Breast epithelium (tissue), 4 donors: ENCODE data around the gene TRIM24. TPM values are rescaled to one million over a fixed set of nuclear protein-coding genes. Genes with fewer than 3 reads are reported as not detected.

Experiments used
- DNase-seq, 2 donors: peaks; one replicate each; pipeline ENCODE4 v3.0.0-alpha.2; 2019; ENCODE audit warnings: low spot score in 2 of 2
- H3K27ac ChIP-seq, 2 donors: fragments of 200-600 bp; sonication (generic) in 1 of 2; one replicate each; pipeline ENCODE4 v1.5.1; 2016 to 2019; ENCODE audit warnings: mild to moderate bottlenecking in 1 of 2
- H3K27me3 ChIP-seq, 2 donors: fragments of 200-600 bp; sonication (generic) in 1 of 2; one replicate each; pipeline versions ENCODE4 v1.5.1 to v1.6.0; 2017 to 2019; ENCODE audit warnings: control low read depth in 1 of 2, mild to moderate bottlenecking in 1 of 2
- H3K36me3 ChIP-seq: fragments of 200-600 bp; one replicate; pipeline ENCODE4 v1.5.1; 2019
- H3K4me1 ChIP-seq, 2 donors: fragments of 200-600 bp; sonication (generic); one replicate each; pipeline ENCODE4 v1.5.1; 2016 to 2019; ENCODE audit warnings: control low read depth in 1 of 2
- H3K4me3 ChIP-seq, 3 donors: fragments of 200-600 bp; sonication (generic); 1 replicate in 2 of 3; 2 replicates in 1 of 3; pipeline ENCODE4 v1.5.1; 2016 to 2019; ENCODE audit warnings: mild to moderate bottlenecking in 3 of 3, moderate library complexity in 2 of 3
- H3K9me3 ChIP-seq, 2 donors: fragments of 200-600 bp; sonication (generic) in 1 of 2; one replicate each; pipeline ENCODE4 v1.5.1; 2016 to 2019; ENCODE audit warnings: control low read depth in 1 of 2
- POLR2A ChIP-seq: fragments of 450-650 bp; IDR thresholded peaks from one replicate; pipeline ENCODE4 v1.6.1; 2016; ENCODE audit warnings: antibody characterized with exemption, mild to moderate bottlenecking, moderate library complexity
- POLR2AphosphoS5 ChIP-seq, 3 donors: sonication (generic); formaldehyde crosslinking; IDR thresholded peaks; one replicate each; pipeline ENCODE4 v1.6.1; 2017; ENCODE audit warnings: antibody characterized with exemption in 3 of 3
- intact Hi-C: fragments of 100-400 bp; cut with DNase I; formaldehyde crosslinking; loops from one replicate; pipeline ENCODE4 v1.15.1; 2023; ENCODE audit warnings: low total_unique reads
- total RNA-seq, 3 donors: library from RNA; depleted of rRNA; stranded (reverse); fragments of >200 nt; gene quantifications; one replicate each; pipeline ENCODE4 v1.1.0, GENCODE V29; 2016
- TF ChIP-seq, protein P1 (sequence below), 3 donors: fragments of 450-650 bp; IDR thresholded peaks; one replicate each; pipeline ENCODE4 v1.5.1; 2016 to 2017; ENCODE audit warnings: antibody characterized with exemption in 3 of 3, mild to moderate bottlenecking in 3 of 3, moderate library complexity in 3 of 3

Gene TRIM24
- total RNA-seq, 3 donors from 2014 or later = 15.0 to 28.1 (median 17.7) TPM

GRCh38 chr7:138545123-138545522 is 85.1 kb downstream of the TRIM24 start:
- Histone ChIP-seq H3K4me1 (no peaks in the 10 kb centered on the region), H3K27me3 (no peaks in the 10 kb centered on the region), H3K9me3 (no peaks in the 10 kb centered on the region), H3K27ac (no peak overlapping the region), H3K36me3 (no peaks in the 10 kb centered on the region), H3K4me3 (no peak overlapping the region)
- TF ChIP-seq POLR2AphosphoS5 (IDR thresholded peaks at IDR 0.05) (no peak), POLR2A (no peak)
- TF ChIP-seq, protein P1, sequence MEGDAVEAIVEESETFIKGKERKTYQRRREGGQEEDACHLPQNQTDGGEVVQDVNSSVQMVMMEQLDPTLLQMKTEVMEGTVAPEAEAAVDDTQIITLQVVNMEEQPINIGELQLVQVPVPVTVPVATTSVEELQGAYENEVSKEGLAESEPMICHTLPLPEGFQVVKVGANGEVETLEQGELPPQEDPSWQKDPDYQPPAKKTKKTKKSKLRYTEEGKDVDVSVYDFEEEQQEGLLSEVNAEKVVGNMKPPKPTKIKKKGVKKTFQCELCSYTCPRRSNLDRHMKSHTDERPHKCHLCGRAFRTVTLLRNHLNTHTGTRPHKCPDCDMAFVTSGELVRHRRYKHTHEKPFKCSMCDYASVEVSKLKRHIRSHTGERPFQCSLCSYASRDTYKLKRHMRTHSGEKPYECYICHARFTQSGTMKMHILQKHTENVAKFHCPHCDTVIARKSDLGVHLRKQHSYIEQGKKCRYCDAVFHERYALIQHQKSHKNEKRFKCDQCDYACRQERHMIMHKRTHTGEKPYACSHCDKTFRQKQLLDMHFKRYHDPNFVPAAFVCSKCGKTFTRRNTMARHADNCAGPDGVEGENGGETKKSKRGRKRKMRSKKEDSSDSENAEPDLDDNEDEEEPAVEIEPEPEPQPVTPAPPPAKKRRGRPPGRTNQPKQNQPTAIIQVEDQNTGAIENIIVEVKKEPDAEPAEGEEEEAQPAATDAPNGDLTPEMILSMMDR (IDR thresholded peaks at IDR 0.05) = no peak
- intact Hi-C loops = no loop called here
- DNase-seq = no peak

- Histone ChIP-seq H3K27me3 (no peaks in the 10 kb centered on the region), H3K36me3 (no peaks in the 10 kb centered on the region), H3K9me3 (no peaks in the 10 kb centered on the region), H3K4me3 (no peak overlapping the region), H3K4me1 (no peaks in the 10 kb centered on the region), H3K27ac (no peak overlapping the region)
- TF ChIP-seq POLR2AphosphoS5 (IDR thresholded peaks at IDR 0.05) = no peak
- no peak for TF ChIP-seq POLR2A
- TF ChIP-seq, protein P1 (IDR thresholded peaks at IDR 0.05) = no peak
- intact Hi-C loops = no loop called here
- no peak for DNase-seq
Measured at GRCh38 chr7:138546064-138546619, 86.1 kb downstream of the TRIM24 start.

DNA sequence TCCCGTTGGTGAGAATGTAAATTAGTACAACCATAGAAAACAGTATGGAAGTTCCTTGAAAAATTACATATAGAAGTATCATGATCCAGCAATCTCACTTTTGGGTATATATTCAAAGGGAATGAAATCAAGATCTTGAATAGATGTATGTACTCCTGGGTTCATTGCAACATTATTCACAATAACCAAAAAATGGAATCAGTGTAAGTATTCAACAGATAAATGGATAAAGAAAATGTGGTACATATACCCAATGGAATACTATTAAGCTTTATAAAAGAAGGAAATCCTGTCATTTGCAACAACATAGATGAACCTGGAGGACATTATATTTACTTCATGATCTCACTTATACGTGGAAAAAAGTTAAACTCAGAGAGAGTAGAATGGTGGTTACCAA is 86.8 kb downstream of the TRIM24 start:
- H3K4me3 ChIP-seq = no peak overlapping the region
- no peaks in the 10 kb centered on the region for H3K4me1 ChIP-seq
- intact Hi-C loops = no loop called here
- H3K27ac ChIP-seq = no peak overlapping the region
- peaks cover 5% of the 10 kb centered on the region for H3K36me3 ChIP-seq
- H3K9me3 ChIP-seq = no peaks in the 10 kb centered on the region
- no peaks in the 10 kb centered on the region for H3K27me3 ChIP-seq
- TF ChIP-seq POLR2AphosphoS5 (IDR thresholded peaks at IDR 0.05) (no peak), POLR2A (no peak)
- TF ChIP-seq, protein P1 (IDR thresholded peaks at IDR 0.05) = no peak
- DNase-seq = no peak

- intact Hi-C loops = no loop called here
- H3K36me3 ChIP-seq = peaks cover 19% of the 10 kb centered on the region
- H3K27me3 ChIP-seq = no peaks in the 10 kb centered on the region
- TF ChIP-seq POLR2A = no peak
- TF ChIP-seq, protein P1 (IDR thresholded peaks at IDR 0.05) = no peak
- no peak for TF ChIP-seq POLR2AphosphoS5 (IDR thresholded peaks at IDR 0.05)
- H3K4me1 ChIP-seq = no peaks in the 10 kb centered on the region
- peaks cover 0 to 4% of the 10 kb centered on the region in 2 donors for H3K9me3 ChIP-seq
- DNase-seq = no peak
- no peak overlapping the region for H3K4me3 ChIP-seq
- no peak overlapping the region for H3K27ac ChIP-seq
Measured at GRCh38 chr7:138549082-138549481, 89.0 kb downstream of the TRIM24 start.

- no peak for DNase-seq
- TF ChIP-seq POLR2A = no peak
- TF ChIP-seq, protein P1 (IDR thresholded peaks at IDR 0.05) = no peak
- Histone ChIP-seq H3K36me3 (peaks cover 27% of the 10 kb centered on the region), H3K27me3 (no peaks in the 10 kb centered on the region), H3K27ac (no peak overlapping the region), H3K4me1 (no peaks in the 10 kb centered on the region), H3K4me3 (no peak overlapping the region), H3K9me3 (peaks cover 5 to 10% of the 10 kb centered on the region in 2 donors)
- intact Hi-C loops = no loop called here
Measured at GRCh38 chr7:138550337-138550736, 90.3 kb downstream of the TRIM24 start.
